NCI-H524 (cell line): ENCODE measurements around the gene CIP2A.
"Not testable (repeated sequence)": the region's sequence is repeated elsewhere in the genome, so short reads cannot be mapped to it uniquely, and the experiment has no call there.

Source experiments
- DNase-seq, 2 experiments: peaks; one replicate each; lab custom pipeline; 2025; lab: John Stamatoyannopoulos, UW

Gene CIP2A

GRCh38 chr3:108589081-108589997, at the start of gene CIP2A, which contains the start of gene DZIP3:
Gene CIP2A, minus strand, starts transcription at chr3:108589438. Its CDS starts 63 bp downstream, at chr3:108589375.
Gene DZIP3, plus strand, starts transcription at chr3:108589722. Its CDS starts 15,685 bp downstream, at chr3:108605407.
- DNase-seq: peak; percentile 99

DNA sequence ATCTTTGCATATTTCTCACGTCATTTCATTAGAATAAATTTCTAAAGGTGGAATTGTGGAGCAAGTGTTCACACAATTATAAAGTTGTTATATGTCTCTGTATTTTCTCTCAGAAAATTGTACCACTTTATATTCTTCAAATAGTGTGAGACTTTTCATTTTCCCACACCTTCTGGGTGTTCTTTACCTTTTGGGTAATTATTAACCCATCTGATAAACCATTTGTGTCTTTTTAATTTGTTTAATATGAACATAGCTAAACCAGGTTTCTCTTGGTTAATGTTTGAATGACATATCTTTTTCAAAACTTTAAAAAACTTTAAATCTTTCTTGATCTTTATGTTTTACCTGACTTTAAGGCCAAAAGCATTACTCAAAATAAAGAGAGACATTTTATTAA, 40.7 kb upstream of the CIP2A start:
- DNase-seq: no peak

DNA sequence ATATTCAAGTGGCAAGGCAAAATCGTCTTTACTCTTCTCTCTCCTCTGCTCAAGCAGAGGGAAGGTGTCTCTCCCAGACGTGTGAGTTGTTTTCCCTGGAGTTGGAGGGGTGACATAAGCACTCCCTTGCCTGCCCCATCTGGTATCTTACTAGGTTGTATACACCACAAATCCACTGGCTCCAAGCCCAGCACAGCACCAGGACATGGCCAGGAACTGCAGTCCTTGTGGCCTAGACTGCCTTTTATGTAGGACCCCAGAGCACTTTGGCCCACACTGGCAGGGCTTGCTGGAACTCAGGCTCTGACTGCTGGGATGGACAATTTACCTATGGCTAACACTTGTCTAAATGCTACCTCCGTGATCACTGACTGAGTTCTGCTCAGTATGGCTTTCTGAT, 34.3 kb upstream of the CIP2A start:
- peak in 1 of 2 experiments; percentile 14 for DNase-seq

GRCh38 chr3:108620250-108620649, 31.0 kb upstream of the CIP2A start:
- no peak for DNase-seq

DNA sequence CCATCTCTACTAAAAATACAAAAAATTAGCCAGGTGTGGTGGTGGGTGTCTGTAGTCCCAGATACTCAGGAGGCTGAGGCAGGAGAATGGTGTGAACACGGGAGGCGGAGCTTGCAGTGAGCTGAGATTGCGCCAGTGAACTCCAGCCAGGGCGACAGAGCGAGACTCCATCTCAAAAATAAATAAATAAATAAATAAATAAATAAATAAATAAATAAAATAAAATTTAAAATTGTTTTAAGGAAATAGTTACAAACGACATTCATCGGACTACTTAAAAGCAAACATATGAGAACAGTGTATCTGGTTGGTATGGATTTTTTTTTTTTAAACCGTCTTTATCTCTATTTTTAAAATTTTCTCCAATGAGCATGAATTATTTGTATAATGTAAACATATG, 26.9 kb upstream of the CIP2A start:
- DNase-seq: not testable (repeated sequence)

DNA sequence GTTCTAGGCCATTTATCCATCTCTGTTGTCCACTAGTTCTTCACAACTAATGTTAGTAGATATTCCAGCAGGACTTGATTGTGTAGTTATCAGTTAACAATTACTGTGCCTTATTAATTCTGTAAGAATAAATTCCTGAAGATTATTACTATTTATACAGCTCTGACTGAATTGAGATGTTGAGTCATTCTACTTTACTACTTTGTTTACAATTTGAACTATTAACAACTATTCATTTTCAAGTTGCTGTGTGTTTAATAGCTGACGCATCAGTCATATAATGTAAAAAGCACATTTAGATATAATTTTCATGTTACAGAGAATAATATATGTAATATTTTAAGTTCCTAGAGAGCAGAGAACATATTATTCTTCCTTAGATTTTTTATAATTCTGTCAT, 21.4 kb upstream of the CIP2A start:
- DNase-seq: no peak

- DNase-seq: no peak
These were observed 19.5 kb upstream of the CIP2A start for GRCh38 chr3:108608750-108609149.

DNA sequence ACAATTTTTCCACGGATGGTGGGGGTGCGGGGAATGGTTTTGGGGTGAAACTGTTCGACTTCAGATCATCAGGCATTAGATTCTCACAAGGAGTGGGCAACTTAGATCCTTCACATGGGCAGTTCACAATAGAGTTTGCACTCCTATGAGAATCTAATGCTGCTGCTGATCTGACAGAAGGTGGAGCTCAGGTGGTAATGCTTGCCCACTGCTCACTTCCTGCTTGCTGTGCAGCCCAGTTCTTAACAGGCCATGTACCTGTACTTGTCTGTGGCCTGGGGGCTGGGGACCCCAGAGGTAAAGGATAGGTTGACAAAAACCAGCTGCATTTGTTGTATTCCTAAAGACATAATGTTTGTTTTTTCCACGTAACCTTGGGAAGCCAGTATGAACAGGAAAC, 16.3 kb upstream of the CIP2A start:
- DNase-seq: no peak

GRCh38 chr3:108605028-108605427, 15.8 kb upstream of the CIP2A start:
- no peak for DNase-seq

GRCh38 chr3:108603691-108604090, 14.5 kb upstream of the CIP2A start:
- no peak for DNase-seq

DNA sequence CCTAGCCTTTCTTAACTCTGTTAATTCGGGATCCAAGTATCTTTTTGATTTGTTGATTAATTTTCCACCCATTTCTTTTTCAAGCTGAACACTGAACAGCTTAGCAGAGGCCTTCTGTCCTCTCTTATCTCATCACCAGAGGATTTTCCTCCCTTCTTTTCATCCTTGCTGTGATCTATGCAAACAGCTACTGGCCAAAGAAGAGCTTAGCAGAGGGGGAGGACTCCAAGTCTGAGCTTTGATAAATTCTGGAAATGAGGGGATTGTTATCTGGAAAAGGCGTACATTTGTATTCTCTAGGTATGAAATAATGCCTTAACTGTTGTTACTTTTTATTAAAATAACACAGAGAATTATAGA, 13.7 kb upstream of the CIP2A start:
- no peak for DNase-seq

DNA sequence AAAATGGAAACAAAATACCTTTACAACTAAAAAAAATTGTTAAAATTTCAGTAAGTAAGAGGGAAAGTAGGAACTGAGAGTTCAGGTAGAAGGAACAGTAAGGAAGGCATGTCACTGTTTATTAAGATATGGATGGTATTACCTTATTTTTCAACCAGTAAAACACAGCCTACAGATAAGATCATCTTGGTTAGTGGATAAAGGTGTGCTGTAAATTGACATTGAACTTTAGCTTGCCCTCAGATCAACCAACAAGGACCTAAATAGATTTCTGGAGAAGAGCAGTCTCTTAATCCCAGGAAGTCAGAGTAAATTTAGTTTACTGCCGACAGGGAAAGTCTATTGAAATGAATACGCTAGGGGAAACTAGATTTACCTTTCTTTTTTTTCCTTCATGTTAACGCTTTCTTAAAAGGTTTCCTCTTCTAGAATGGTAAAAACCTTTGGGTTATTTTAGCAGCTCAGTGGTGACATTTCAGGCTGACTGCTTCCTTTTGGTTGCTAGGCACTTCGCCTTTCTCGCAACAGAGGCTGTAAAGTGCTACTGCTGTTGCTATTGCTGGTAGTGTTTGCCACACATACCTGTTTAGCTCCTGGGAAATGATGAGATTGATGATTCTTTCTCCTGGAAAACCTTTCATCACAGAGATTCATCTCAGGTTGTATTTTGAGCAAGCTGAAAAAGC, 13.2 kb upstream of the CIP2A start:
- no peak for DNase-seq

- DNase-seq: no peak
These were observed 10.6 kb upstream of the CIP2A start for GRCh38 chr3:108599677-108600409.

GRCh38 chr3:108598375-108598774, 9.1 kb upstream of the CIP2A start:
- no peak for DNase-seq

- no peak for DNase-seq
These were observed 6.1 kb upstream of the CIP2A start for GRCh38 chr3:108595321-108595720.

DNA sequence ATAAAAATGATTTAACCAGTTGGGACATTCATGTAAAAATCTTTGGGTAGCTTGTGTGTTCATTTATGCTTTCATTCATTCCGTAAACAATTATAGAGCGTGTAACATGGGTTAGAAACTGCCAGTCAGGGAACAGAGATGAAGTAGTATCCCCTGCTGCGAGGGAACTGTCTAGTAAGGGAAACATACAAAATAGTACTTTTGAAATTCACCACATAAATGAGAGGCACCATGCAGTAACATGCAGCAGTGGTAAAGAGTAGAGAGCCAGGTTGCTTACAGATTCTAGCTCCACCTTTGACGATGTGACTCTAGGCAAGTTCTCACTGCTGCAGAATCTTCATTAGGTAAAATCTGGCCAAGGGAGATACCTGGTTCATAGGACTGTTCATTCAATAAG, 1.2 kb upstream of the CIP2A start:
- no peak for DNase-seq

DNA sequence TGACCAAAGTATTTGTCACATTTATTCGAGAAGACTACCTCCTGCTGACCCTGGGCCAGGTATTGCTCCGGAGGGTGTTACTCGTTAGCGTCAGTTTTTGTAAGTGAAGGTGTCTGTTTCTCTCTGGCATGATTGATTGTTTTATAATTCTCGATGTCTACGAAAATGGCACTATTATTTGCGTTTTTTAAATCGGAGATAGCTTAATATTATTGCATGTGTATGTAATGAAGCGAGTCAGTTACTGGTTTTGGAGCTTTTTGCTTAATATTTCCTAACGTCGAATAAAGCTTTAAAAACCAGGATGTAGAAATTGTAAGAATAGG, 723 bp upstream of the CIP2A start:
- no peak for DNase-seq

- DNase-seq: no peak
These were observed 637 bp downstream of the CIP2A start for GRCh38 chr3:108588601-108589000.

- DNase-seq: no peak
These were observed 11.2 kb downstream of the CIP2A start for GRCh38 chr3:108578064-108578463.

GRCh38 chr3:108569336-108569735, 19.9 kb downstream of the CIP2A start:
- peak; percentile 89 for DNase-seq

GRCh38 chr3:108566599-108566998, 22.6 kb downstream of the CIP2A start:
- DNase-seq: no peak

GRCh38 chr3:108565506-108565905, 23.7 kb downstream of the CIP2A start:
- DNase-seq: no peak

DNA sequence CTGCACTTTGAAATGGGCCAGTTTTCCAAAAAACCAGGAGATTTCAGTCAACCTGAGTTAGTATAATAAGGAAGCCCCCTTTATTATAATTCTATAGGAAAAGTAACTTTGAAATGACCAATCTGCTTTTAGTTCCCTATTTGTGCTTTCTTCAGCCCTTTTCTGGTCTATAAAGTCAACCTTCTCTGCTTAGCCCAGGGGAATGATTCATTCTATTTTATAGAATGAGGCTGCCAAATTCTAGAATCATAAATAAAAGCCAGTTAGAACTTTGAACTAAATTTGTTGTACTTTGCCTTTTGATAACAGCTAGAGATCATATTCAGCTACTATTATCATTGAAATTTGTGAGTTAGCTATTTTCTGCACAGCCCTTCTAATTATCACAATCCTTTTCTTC, 24.7 kb downstream of the CIP2A start:
- DNase-seq: peak in 1 of 2 experiments; percentile 22
